ENCODE measurements around the gene LSAMP. TPM values are rescaled to one million over a fixed set of nuclear protein-coding genes. Genes with fewer than 3 reads are reported as not detected.

The LSAMP gene
- total RNA-seq, 1 experiment from 2014 or later, result 3.1 TPM

DNA sequence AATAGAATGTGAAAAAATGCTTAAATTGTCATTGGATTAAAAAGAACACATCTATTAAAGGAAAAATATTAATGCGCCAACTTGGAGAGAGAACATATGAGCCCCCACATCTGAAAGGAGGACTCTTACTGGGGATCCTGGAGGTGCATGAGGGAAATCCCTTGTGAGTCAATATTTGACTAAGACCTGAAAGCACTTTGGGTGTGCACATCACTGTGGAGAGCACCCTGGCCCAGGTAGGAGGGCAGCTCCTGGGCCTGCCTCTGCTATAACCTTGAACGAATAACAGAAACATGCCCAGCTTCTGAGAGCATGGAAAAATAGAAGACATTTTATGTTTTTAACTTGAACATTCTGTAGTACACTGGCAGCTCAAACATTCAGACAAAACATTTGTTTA, 622.2 kb downstream of the LSAMP start:
- no peak overlapping the region for H3K27ac ChIP-seq (ENCODE audit: low read length)
- in situ Hi-C loops (cut with HindIII; ENCODE audit: low pct_unique_long_range_greater_than_20kb, low sequenced_read_pairs), result no loop called here
- no TSS peak for BruUV-seq (replicated peaks)
- no peaks in the 10 kb centered on the region for H3K4me1 ChIP-seq (ENCODE audit: control insufficient read depth, insufficient read depth, low read length)
- DNase-seq (ENCODE audit: low read depth, low spot score) (no peak), ATAC-seq (no peak)
- CTCF ChIA-PET, result no interaction called here
- H3K27me3 ChIP-seq (ENCODE audit: control insufficient read depth, insufficient read depth, low read length), result no peaks in the 10 kb centered on the region
- intact Hi-C loops (cut with micrococcal nuclease; ENCODE audit: unreplicated experiment), result no loop called here
- POLR2A ChIA-PET, result no interaction called here
- H3K9me3 ChIP-seq (ENCODE audit: control insufficient read depth, insufficient read depth, low read depth, low read length), result no peaks in the 10 kb centered on the region
- no peaks in the 10 kb centered on the region for H3K36me3 ChIP-seq (ENCODE audit: control insufficient read depth, insufficient read depth, low read length)
- H3K4me3 ChIP-seq (ENCODE audit: low read depth in 2 of 2, low read length in 2 of 2), result no peak overlapping the region
- TF ChIP-seq SIN3A (IDR thresholded peaks at IDR 0.05; ENCODE audit: borderline replicate concordance, insufficient read depth, low read depth, low read length) (no peak), TCF7L2 (IDR thresholded peaks at IDR 0.05; ENCODE audit: low read depth, low read length) (no peak), CTCF (IDR thresholded peaks at IDR 0.05) (no peak), REST (IDR thresholded peaks at IDR 0.05; ENCODE audit: insufficient read depth in 1 of 2, low read depth in 2 of 2, low read length in 1 of 2) (no peak), POLR2AphosphoS5 (IDR thresholded peaks at IDR 0.05; ENCODE audit: low read depth, low read length) (no peak)

DNA sequence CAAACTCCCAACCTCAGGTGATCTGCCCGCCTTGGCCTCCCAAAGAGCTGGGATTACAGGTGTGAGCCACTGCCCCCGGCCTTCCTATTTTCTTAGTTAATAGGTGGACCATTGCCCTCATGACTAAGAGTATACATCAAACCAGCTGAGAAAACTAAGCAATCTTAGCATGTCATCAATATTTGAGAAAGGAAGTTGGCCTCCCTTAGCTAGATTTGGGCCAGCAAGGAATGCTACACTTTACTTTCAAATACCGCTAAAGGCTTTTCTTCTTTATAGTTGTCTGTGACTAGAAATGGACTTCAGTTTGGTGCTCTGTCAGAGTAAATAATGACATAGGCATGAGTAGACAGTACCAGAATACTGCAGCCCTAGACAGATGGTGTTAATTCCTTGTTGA, 622.7 kb downstream of the LSAMP start:
- no peaks in the 10 kb centered on the region for H3K36me3 ChIP-seq (ENCODE audit: control insufficient read depth, insufficient read depth, low read length)
- POLR2A ChIA-PET, result no interaction called here
- H3K4me1 ChIP-seq (ENCODE audit: control insufficient read depth, insufficient read depth, low read length), result no peaks in the 10 kb centered on the region
- ATAC-seq (no peak), DNase-seq (ENCODE audit: low read depth, low spot score) (no peak)
- intact Hi-C loops (cut with micrococcal nuclease; ENCODE audit: unreplicated experiment), result no loop called here
- BruUV-seq (replicated peaks), result no TSS peak
- no peak for TF ChIP-seq CTCF (IDR thresholded peaks at IDR 0.05)
- no peak for TF ChIP-seq REST (IDR thresholded peaks at IDR 0.05; ENCODE audit: insufficient read depth in 1 of 2, low read depth in 2 of 2, low read length in 1 of 2)
- no peak for TF ChIP-seq SIN3A (IDR thresholded peaks at IDR 0.05; ENCODE audit: borderline replicate concordance, insufficient read depth, low read depth, low read length)
- TF ChIP-seq POLR2AphosphoS5 (IDR thresholded peaks at IDR 0.05; ENCODE audit: low read depth, low read length), result no peak
- no peak overlapping the region for H3K4me3 ChIP-seq (ENCODE audit: low read depth in 2 of 2, low read length in 2 of 2)
- H3K9me3 ChIP-seq (ENCODE audit: control insufficient read depth, insufficient read depth, low read depth, low read length), result no peaks in the 10 kb centered on the region
- in situ Hi-C loops (cut with HindIII; ENCODE audit: low pct_unique_long_range_greater_than_20kb, low sequenced_read_pairs), result no loop called here
- CTCF ChIA-PET, result interaction anchor here (0.7 kb wide), 1 partner anchor 517 kb away, joined by 7 read pairs; no protein-coding TSS in a partner anchor
- no peaks in the 10 kb centered on the region for H3K27me3 ChIP-seq (ENCODE audit: control insufficient read depth, insufficient read depth, low read length)
- no peak overlapping the region for H3K27ac ChIP-seq (ENCODE audit: low read length)
